ENCODE measurements around the gene CYP4V2.

GRCh38 chr4:186234367-186234766 lies 43.0 kb downstream of the CYP4V2 start:
- TF ChIP-seq ZNF274 (IDR thresholded peaks at IDR 0.05; ENCODE audit: low read depth, low read length) (no peak), YY1 (IDR thresholded peaks at IDR 0.05; ENCODE audit: insufficient read depth, insufficient read length) (no peak)

Measured in NT2/D1 (cell line).